ENCODE measurements around the gene ITGB5.

Gene ITGB5

DNA sequence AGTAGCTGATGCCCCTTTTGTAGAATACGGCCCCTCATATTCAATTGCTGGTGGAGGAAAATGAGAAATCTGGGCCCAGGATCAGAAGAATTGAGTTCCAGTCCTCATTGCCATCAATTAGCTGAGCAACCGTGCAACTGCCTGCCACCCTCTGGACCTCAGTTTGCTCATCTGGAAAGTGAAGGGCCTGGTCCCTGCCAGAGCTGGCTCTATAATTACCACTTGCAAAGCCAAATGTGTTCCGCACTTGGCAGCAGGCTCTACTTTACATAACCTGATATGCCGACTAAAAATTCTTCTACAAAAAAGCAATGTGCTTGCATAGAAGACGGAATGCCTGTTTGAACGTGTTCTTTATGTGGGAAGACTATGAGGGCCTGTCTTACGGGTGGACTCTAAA, 8.6 kb upstream of the ITGB5 start:
- no peak for DNase-seq

DNA sequence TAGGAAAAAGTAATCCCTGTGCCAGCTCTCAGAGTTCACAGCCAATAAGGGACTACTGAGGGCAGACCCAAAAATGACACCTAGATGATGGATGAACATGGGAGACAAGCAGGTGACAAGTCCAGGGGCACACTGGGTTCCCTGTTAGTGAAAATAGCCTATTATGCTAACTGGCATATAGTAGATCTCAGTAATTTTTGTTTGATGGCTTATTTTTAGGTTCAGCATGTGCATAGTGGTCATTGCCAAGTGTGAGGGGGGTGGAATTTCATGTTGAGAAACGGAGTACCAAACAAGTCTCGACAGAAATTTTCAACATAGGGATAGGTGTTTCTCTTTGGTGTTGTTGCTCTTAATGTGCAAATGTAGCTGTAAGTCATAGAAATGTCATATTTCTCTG, 6.4 kb upstream of the ITGB5 start:
- DNase-seq: no peak

DNA sequence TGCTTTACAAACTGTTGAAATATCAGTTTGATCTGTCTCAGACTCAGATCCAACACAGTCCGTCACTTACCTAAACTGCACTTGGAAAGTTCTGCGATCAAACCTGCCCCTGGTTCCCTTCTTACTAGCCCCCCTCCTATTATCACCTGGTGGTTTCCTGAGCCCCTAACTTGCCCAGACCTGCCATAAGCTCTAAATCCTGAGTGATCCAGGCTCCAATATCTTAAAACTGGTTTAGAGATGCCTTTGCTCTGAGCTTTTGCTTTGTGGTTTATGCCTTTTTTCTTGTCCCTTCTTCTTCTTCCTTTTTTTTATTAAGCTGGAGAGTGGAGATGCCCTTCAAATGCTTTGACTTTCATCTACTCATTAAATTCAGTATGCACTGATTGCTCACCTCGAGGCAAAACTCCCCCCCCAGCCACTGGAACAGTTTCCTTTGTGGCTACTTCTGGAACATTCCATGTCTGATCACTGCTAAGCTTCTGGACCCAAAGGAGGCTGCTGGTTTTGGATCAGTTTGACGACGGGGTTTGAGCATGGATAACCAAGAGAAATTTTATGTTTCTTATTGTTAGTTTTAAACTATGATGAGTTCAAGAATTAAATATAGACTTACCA, 3.5 kb upstream of the ITGB5 start:
- no peak for DNase-seq

- no peak for DNase-seq
Observed at GRCh38 chr3:124888482-124889441, 1.6 kb upstream of the ITGB5 start.

GRCh38 chr3:124887932-124888298, 750 bp upstream of the ITGB5 start:
- DNase-seq: no peak

- DNase-seq: peak; percentile 48
Observed at GRCh38 chr3:124886168-124887056, 753 bp downstream of the ITGB5 start.

DNA sequence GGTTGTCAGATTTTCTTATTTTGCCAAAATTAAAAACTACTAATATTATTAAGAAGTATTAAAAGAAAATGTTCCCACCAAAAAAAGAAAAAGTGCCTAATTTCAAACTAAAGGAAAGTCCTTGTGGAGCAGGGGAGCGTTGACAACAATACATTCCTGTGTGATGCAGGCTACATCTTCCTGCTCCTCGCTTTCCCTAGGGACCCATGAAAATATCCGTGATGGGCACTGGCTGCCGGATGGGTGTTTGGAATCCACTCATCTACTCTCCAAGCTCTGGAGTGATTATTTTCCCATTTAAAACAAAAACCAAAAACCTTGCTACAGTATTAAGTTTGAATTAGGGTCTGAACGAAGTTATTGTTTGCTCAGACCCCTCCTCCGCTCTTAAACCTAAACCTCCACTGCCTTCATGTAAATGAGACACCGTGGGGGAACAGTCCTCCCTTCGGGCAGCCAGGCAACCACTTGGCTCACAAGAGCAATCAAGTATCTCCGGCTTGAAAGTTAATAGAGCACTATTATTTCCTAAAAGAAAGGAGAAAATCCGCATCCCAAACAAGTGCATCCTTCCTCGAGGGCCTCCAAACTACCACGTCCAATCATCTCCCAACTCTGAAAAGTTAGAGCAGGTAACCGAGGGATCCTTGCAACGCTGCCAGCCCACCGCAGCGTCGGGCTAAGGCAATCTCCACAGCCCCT, 1.5 kb downstream of the ITGB5 start:
- DNase-seq: no peak

- DNase-seq: no peak
Observed at GRCh38 chr3:124884474-124885101, 2.6 kb downstream of the ITGB5 start.

DNA sequence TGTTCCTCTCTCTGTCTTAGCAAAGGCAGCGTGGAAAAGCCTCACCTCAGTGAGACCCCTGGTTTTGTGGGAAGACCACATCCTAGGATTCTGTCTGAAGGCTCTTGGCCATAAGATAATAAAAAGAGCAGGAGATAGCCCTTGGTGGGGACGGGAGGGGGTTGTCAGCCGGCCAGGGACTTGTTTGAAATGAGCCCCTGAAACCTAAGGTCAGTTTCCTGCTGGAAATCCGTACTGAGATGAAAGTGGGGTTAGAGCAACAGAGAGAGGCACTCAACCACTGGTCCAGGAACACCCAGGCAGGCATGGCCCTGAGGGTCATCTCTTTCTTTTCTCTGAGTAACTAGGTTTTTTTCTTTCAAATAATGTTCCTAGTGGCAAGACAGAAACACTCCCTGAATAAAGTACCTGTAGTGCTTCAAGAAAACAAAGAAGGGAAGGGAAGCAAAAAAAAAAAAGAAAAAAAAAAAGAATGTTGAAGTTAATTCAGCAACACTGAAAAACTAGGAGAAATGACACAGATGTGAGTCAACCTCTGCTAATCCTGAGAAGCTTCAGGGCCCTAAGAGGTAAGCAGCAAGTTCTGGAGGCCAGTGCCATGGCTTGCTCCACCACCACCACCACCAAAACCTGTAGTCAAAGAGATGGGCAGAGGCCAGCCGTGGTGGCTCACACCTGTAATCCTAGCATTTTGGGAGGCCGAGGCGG, 3.2 kb downstream of the ITGB5 start:
- DNase-seq: no peak

DNA sequence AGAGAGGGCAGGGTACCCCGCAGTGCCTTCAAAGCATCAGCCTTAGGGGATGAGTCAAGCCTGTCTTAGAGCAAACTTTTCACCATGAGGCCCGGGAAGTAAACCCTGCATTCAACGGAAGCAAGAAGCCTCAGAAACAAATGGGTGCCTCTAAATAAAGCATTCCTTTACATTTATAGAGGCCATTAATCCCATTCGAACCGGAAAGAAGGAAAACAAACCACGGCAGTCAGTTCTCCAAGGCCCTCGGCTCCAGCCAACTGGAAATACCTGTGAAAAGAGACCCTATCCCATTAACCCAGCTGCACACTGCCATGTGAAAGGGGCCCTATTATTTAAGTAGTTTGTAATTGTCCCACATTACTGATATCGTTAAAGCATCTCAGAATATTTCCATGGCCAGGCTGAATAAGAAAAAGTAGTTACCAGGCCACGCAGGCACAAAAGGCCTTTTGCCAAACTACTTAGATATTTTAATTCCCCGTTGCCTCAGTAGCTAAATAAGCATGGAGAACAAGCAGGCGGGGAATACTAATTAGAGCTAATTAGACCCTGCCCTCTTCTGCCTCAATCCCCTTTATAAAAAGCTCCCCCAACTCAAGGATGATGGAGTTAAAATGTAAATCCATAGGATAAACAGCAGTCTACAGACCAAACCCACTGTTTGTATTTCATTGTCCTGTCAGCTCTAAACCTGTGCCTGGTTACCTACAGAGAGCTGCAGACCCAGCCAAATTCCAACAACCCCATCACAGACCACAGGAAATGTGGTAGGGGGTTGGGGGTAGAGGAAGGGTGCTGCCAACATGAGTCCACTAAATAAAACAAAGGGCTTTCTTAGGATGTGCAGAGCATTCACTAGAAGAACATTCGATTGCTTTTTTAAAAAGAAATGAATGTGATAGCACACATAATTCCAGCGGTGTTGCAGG, 4.1 kb downstream of the ITGB5 start:
- no peak for DNase-seq

DNA sequence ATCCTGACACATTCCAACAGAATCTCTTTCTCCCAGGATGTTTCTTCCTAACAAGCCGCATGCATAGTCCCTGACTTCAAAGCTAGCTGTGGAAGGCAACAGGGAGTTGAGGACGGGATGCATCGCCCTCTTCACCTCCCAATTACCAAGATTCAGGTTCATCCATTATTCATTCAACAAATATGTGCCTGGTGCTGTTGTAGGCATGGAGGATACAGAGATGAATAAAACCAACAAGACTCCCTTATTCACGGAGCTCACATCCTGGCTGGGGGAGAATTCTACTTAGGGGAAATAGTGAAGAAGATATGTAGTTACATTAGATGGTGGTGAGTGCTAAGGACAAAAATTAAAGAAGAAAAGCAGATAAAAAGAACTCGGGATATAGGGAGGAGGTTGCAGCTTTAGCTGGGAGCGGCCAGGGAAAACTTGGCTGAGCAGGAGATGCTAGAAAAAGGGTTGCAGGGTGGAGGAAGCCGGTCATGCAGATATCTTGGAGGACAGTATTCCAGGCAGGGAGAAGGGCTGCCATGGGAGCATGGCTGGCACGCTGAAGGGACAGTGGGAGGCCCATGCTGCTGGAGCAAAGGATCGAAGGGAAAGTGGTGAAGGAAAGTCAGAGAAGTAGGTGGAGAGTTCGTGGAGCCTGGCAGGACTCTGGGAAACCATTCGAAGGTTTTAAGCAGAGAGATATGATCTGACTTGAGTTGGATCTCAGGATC, 5.0 kb downstream of the ITGB5 start:
- DNase-seq: no peak

- DNase-seq: no peak
Observed at GRCh38 chr3:124879337-124879680, 7.9 kb downstream of the ITGB5 start.

DNA sequence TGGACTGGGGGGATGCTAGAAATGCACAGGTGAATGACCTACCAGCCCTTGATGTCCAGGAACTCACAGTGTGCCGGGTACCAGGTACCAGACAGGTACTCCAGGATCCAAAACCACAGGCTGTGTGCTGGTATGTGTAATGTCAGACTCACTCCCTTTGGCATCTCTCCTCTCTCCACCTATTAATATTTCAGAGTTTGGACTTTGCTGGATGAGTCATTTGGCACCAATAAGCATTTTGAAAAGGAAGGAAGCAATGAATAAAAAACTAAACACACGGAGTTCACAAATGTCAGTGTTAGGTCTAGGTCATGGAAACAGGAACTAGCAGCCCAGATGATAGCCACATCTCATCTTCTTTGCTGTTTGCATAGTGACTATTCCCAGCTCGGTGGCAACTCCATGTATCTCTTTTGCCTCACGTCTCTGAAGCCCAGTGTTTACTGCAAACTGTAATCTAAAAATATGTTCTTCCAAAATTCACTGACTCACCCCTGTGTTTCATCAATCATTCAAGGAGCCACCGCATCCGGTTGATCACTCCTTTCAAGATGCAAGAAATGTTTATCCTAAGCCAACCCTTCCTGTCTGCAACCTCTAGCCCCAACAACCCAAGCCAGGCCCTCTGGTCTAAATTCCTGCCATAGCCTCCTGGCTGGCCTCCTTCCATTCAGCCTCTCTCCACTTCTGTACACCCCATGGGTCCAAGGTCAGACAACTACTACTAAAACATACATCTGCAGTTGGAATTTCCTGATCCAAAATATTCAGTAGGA, 8.4 kb downstream of the ITGB5 start:
- DNase-seq: no peak

GRCh38 chr3:124877674-124878073, 9.5 kb downstream of the ITGB5 start:
- DNase-seq: no peak

DNA sequence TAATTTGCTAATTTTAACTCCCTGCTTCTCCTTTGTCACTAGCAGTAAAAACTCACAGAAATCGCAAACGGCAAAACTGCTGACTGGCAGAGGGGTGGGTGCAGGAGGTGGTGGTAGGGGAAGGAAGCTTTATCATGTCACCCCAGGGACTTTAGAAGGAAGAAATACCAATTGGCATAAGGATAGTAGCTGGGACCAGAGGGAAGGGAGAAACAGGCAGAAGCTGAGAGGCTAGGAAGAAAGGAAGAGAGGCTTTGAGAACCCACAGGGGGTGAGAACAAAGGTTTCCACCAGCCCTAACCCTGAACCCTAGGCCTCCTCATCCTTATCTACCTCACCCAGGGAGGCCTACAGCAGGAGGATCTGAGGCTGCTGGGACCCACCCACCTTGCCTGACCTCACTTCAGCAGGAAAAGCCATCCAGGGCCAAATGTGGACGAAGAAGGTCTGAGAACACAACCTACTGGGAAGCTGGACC, 10.7 kb downstream of the ITGB5 start:
- no peak for DNase-seq

DNA sequence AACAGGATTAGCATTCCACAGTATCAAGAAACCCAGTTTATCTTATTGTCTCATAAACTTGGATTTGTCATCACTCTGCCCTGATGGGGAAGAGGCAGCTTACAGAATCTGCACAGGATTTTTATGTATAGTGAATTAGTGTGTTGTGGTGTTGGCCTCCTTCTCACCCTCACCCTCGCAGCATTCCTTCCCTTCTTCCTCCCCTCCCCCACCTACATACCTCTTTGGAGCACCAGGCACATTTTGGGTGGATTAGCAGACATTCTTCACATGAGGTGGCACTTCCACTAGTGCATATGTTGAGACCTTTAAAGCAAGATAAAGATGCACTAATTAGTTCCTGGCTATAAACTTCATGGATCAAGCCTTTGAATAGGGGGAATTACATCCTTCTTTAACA, 13.9 kb downstream of the ITGB5 start:
- DNase-seq: no peak

DNA sequence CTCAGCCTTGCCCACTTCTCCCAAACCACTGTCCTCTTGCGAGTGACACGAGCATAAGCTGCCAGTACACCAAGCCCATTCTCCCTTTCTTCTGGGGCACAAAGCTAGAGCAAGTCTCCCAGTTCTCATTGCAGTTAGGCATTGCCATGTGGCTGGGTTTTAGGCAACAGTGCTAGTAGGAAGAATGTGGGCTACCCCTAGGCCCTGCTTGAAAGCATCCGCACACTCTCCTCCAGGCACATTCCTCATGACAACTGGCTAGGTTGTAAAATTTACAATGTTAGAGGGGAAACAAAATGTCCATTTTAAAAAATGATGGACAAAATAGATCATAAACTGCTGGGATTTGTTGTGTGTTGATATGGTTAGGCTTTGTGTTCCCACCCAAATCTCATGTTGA, 19.7 kb downstream of the ITGB5 start:
- no peak for DNase-seq

GRCh38 chr3:124862006-124862405, 25.2 kb downstream of the ITGB5 start:
- DNase-seq: no peak

DNA sequence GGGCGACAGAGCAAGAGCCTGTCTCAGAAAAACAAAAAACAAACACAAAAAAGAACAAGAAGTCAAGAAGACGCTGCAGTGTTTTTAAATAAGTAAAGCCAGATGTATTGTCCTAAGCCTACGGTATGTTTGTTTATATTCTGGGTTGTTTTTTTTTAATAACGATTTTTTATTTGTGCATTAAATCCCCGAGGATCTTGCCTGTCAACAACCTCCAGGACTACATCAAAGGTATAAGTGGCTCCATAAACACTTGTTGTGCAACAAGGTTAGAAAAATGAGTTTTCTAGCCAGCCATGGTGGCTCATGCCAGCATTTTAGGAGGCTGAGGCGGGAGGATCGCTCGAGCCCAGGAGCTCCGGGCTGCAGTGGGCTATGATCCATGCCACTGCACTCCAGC, 26.1 kb downstream of the ITGB5 start:
- DNase-seq: no peak
